Peyer's patch (tissue), 4 donors: Measurements from ENCODE around the gene TIAM1. TPM values are rescaled to one million over a fixed set of nuclear protein-coding genes. Genes with fewer than 3 reads are reported as not detected.

Source experiments
- DNase-seq, 3 donors: peaks; one replicate each; pipeline ENCODE4 v3.0.0-alpha.2; 2017 to 2019
- H3K27ac ChIP-seq, 4 donors: fragments of 200-600 bp; sonication (generic); one replicate each; pipeline ENCODE4 v1.5.1; 2016 to 2019
- H3K27me3 ChIP-seq, 2 donors: fragments of 200-600 bp; sonication (generic); one replicate each; pipeline ENCODE4 v1.5.1; 2019
- H3K36me3 ChIP-seq, 3 donors: fragments of 200-600 bp; sonication (generic); one replicate each; pipeline ENCODE4 v1.5.1; 2016 to 2019
- H3K4me1 ChIP-seq, 4 donors: fragments of 200-600 bp; sonication (generic); one replicate each; pipeline ENCODE4 v1.5.1; 2016 to 2019
- H3K4me3 ChIP-seq, 4 donors: fragments of 200-600 bp; sonication (generic); 1 replicate in 3 of 4; 2 replicates in 1 of 4; pipeline ENCODE4 v1.5.1; 2016 to 2019; ENCODE audit warnings: mild to moderate bottlenecking in 1 of 4
- H3K9me3 ChIP-seq, 4 donors: fragments of 200-600 bp; sonication (generic); one replicate each; pipeline ENCODE4 v1.5.1; 2016 to 2019; ENCODE audit warnings: mild to moderate bottlenecking in 1 of 4
- CTCF ChIP-seq, 6 experiments: fragments of 450-650 bp in 4 of 6; fragments of 200-600 bp in 2 of 6; sonication (generic) in 1 of 6; IDR thresholded peaks; one replicate each; pipeline ENCODE4 v1.5.1; 2017 to 2019; ENCODE audit warnings: antibody characterized with exemption in 6 of 6, mild to moderate bottlenecking in 3 of 6, moderate library complexity in 1 of 6
- POLR2A ChIP-seq, 2 donors: fragments of 450-650 bp; IDR thresholded peaks; one replicate each; pipeline ENCODE4 v1.5.1; 2017; ENCODE audit warnings: antibody characterized with exemption in 2 of 2, mild to moderate bottlenecking in 2 of 2, moderate library complexity in 2 of 2
- total RNA-seq, 4 donors: library from RNA; depleted of rRNA; stranded (reverse); fragments of >200 nt; gene quantifications; one replicate each; pipeline ENCODE4 v1.1.0, GENCODE V29; 2016

The TIAM1 gene
- total RNA-seq, 4 donors from 2014 or later, result 1.4 to 13.2 (median 2.9) TPM

DNA sequence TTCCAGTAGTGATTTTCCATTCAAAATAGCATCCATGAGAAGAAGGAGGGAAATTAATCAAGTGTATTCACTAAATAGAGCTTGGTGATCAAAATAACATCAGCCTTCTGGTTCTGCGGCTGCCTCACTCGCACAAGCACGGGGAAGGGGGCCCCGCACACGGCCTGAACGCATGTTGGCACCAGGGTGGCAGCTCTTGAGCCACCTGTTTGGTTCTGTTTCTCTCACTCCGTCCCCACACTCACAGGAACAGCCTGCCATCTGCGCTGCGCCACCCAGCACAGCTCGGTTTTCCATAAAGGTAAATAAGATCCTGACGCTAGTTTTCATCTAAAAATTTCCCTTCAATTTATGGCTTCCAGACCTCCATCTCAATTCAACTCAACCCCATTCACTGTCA is 49.4 kb downstream of the TIAM1 start:
- Histone ChIP-seq H3K27me3 (no peaks in the 10 kb centered on the region), H3K4me1 (no peaks in the 10 kb centered on the region)
- DNase-seq, result no peak

GRCh38 chr21:31293986-31294385 is 50.1 kb downstream of the TIAM1 start:
- Histone ChIP-seq H3K36me3 (no peaks in the 10 kb centered on the region), H3K9me3 (no peaks in the 10 kb centered on the region), H3K4me1 (no peaks in the 10 kb centered on the region), H3K27ac (no peak overlapping the region), H3K27me3 (no peaks in the 10 kb centered on the region), H3K4me3 (no peak overlapping the region)
- DNase-seq, result no peak
- TF ChIP-seq CTCF (IDR thresholded peaks at IDR 0.05) (no peak), POLR2A (IDR thresholded peaks at IDR 0.05) (no peak)

More for the DNA sequence above, 49.4 kb downstream of the TIAM1 start:
- no peaks in the 10 kb centered on the region for H3K36me3 ChIP-seq
- TF ChIP-seq CTCF (IDR thresholded peaks at IDR 0.05), result no peak
- no peak for TF ChIP-seq POLR2A (IDR thresholded peaks at IDR 0.05)
- no peak overlapping the region for H3K27ac ChIP-seq
- H3K4me3 ChIP-seq, result no peak overlapping the region
- H3K9me3 ChIP-seq, result no peaks in the 10 kb centered on the region

DNA sequence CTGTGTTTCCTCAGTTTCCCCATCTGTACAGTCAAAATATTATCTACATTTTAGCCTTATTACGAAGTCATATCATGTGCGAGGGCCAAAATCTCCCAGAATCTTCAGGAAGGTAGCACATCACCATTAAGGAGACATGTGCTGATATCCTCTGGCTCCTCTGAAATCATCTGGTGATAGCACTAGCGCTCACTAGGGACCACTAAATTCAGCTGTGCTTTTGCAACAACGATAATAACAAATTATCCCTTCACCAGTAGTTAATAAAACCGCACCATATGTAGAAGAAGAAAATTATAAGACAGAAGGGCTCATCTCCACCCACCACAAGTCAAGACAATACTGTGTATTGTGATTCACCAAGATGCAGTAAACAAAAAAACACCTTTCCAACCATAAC is 53.3 kb downstream of the TIAM1 start:
- DNase-seq, result no peak
- Histone ChIP-seq H3K4me3 (no peak overlapping the region), H3K27me3 (no peaks in the 10 kb centered on the region), H3K9me3 (no peaks in the 10 kb centered on the region), H3K36me3 (no peaks in the 10 kb centered on the region), H3K27ac (no peak overlapping the region), H3K4me1 (no peaks in the 10 kb centered on the region)
- TF ChIP-seq CTCF (IDR thresholded peaks at IDR 0.05), result no peak
- TF ChIP-seq POLR2A (IDR thresholded peaks at IDR 0.05), result no peak

- Histone ChIP-seq H3K4me1 (no peaks in the 10 kb centered on the region), H3K36me3 (no peaks in the 10 kb centered on the region), H3K27ac (no peak overlapping the region), H3K27me3 (no peaks in the 10 kb centered on the region), H3K9me3 (no peaks in the 10 kb centered on the region), H3K4me3 (no peak overlapping the region)
- TF ChIP-seq CTCF (IDR thresholded peaks at IDR 0.05) (no peak), POLR2A (IDR thresholded peaks at IDR 0.05) (no peak)
- DNase-seq, result no peak
These were observed 54.4 kb downstream of the TIAM1 start for GRCh38 chr21:31289702-31290101.

DNA sequence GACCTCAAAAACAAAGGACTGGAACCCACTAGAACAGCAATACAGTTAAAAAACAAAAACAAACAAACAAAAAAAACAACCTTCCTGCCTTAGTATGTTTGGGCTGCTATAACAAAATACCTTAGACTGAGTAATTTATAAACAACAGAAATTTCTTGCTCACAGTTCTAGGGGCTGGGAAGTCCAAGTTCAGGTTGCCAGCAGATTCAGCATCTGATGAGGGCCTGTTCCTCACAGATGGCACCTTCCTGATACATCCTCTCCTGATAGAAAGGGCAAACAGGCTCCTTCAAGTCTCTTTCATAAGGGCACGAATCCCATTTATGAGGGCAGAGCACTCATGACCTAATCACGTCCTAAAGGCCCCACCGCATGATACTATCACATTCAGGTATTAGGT is 55.9 kb downstream of the TIAM1 start:
- Histone ChIP-seq H3K4me1 (no peaks in the 10 kb centered on the region), H3K36me3 (no peaks in the 10 kb centered on the region), H3K27ac (no peak overlapping the region), H3K4me3 (no peak overlapping the region), H3K27me3 (no peaks in the 10 kb centered on the region), H3K9me3 (no peaks in the 10 kb centered on the region)
- no peak for DNase-seq
- TF ChIP-seq CTCF (IDR thresholded peaks at IDR 0.05) (no peak), POLR2A (IDR thresholded peaks at IDR 0.05) (no peak)

DNA sequence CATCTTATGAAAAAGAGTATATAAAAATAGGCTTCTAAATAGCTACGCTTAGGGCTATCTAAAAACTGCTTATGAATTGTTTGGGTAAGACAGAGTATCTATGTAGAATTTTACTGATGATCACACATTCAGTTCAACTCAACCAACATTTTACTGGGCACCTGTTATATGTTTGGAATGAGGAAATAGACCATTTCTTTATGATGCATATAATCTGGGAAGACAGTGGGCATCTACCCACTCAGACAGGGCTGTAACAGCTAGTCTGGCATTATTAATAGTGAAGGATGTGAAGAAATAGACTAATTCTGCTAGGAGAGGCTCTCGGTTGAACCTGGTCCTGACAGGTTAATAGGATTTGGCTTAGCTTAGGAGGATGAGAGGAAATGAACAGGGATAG is 56.9 kb downstream of the TIAM1 start:
- H3K27ac ChIP-seq, result no peak overlapping the region
- TF ChIP-seq POLR2A (IDR thresholded peaks at IDR 0.05), result no peak
- TF ChIP-seq CTCF (IDR thresholded peaks at IDR 0.05), result no peak
- H3K4me3 ChIP-seq, result no peak overlapping the region

More for the DNA sequence above, 56.9 kb downstream of the TIAM1 start:
- no peaks in the 10 kb centered on the region for H3K27me3 ChIP-seq
- H3K9me3 ChIP-seq, result no peaks in the 10 kb centered on the region
- no peaks in the 10 kb centered on the region for H3K36me3 ChIP-seq
- no peaks in the 10 kb centered on the region for H3K4me1 ChIP-seq
- DNase-seq, result no peak
